ENCODE results near the gene KRTAP10-7. TPM values are rescaled to one million over a fixed set of nuclear protein-coding genes. Genes with fewer than 3 reads are reported as not detected.

The KRTAP10-7 gene
- total RNA-seq, 1 donor from 2014 or later = not detected

DNA sequence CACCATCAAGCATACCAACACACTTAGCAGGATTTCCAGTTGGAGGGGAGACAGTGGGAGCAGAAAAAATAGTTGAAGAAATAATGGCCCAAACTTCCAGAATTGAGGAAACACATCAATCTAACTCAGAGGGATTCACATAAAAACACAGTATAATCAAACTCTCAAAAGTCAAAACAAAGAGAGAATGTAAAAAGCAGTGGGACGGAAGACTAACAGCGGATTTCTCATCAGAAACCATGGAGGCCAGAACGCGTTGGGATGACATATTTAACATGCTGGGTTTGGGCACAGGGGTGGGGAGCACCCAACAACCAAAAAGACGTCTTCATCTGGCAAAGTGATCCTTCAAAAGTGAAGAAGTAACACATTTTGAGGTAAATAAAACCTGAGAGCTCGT is 19.5 kb downstream of the KRTAP10-7 start:
- no peak overlapping the region for H3K27ac Mint-ChIP-seq (ENCODE audit: unreplicated experiment)
- Histone ChIP-seq H3K9me3 (ENCODE audit: insufficient read depth, low read depth, low read length) (peaks cover 4% of the 10 kb centered on the region), H3K27me3 (ENCODE audit: insufficient read depth, low read length) (no peaks in the 10 kb centered on the region), H4K20me1 (ENCODE audit: insufficient read depth, low read length) (no peaks in the 10 kb centered on the region), H3K4me1 (ENCODE audit: insufficient read depth, low read length) (no peaks in the 10 kb centered on the region), H3K27ac (ENCODE audit: low read depth, low read length) (no peak overlapping the region), H3K4me3 (ENCODE audit: insufficient read depth, low read depth, low read length) (no peak overlapping the region), H3K4me2 (ENCODE audit: low read length) (no peak overlapping the region), H3K79me2 (ENCODE audit: insufficient read depth, low read length) (no peaks in the 10 kb centered on the region), H3K9ac (ENCODE audit: low read length) (no peak overlapping the region), H2AFZ (ENCODE audit: low read depth, low read length) (no peak overlapping the region), H3K36me3 (ENCODE audit: insufficient read depth, low read length) (no peaks in the 10 kb centered on the region)
- peaks cover 10% of the 10 kb centered on the region for H3K27me3 Mint-ChIP-seq (ENCODE audit: low read depth, unreplicated experiment)
- no peaks in the 10 kb centered on the region for H3K36me3 Mint-ChIP-seq (ENCODE audit: low read depth, unreplicated experiment)
- H3K4me1 Mint-ChIP-seq (ENCODE audit: low read depth, unreplicated experiment) = no peaks in the 10 kb centered on the region
- FAIRE-seq = no peak
- DNase-seq (ENCODE audit: low read depth) = no peak
- TF ChIP-seq, protein P1, sequence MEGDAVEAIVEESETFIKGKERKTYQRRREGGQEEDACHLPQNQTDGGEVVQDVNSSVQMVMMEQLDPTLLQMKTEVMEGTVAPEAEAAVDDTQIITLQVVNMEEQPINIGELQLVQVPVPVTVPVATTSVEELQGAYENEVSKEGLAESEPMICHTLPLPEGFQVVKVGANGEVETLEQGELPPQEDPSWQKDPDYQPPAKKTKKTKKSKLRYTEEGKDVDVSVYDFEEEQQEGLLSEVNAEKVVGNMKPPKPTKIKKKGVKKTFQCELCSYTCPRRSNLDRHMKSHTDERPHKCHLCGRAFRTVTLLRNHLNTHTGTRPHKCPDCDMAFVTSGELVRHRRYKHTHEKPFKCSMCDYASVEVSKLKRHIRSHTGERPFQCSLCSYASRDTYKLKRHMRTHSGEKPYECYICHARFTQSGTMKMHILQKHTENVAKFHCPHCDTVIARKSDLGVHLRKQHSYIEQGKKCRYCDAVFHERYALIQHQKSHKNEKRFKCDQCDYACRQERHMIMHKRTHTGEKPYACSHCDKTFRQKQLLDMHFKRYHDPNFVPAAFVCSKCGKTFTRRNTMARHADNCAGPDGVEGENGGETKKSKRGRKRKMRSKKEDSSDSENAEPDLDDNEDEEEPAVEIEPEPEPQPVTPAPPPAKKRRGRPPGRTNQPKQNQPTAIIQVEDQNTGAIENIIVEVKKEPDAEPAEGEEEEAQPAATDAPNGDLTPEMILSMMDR (IDR thresholded peaks at IDR 0.05; ENCODE audit: insufficient read depth, low read depth, low read length) = no peak
- no peak for TF ChIP-seq EZH2 (IDR thresholded peaks at IDR 0.05; ENCODE audit: insufficient read depth, low read length)
- H3K9me3 Mint-ChIP-seq (ENCODE audit: unreplicated experiment) = peaks cover 41% of the 10 kb centered on the region
- H3K4me3 Mint-ChIP-seq (ENCODE audit: unreplicated experiment) = no peak overlapping the region

DNA sequence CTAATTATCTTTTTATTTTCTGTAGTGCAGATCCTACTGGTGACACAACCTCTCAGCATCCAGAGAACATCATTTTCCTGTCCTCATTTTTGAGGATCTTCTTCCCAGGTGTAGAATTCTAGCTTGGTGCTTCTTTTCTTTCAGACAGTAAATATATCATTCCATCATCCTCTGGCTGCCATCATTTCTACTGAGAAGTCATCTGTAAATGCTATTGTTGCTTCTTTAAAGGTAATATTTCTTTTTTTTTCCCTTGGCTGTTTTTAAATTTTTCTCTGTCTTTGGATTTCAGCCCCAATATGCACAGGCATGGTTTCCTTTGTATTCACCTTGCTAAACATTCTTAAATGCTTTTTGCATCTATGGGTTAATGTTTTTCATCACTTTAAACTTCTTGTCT is 23.2 kb downstream of the KRTAP10-7 start:
- Mint-ChIP-seq H3K27ac (ENCODE audit: unreplicated experiment) (no peak overlapping the region), H3K9me3 (ENCODE audit: unreplicated experiment) (peaks cover 40% of the 10 kb centered on the region), H3K4me1 (ENCODE audit: low read depth, unreplicated experiment) (no peaks in the 10 kb centered on the region), H3K4me3 (ENCODE audit: unreplicated experiment) (no peak overlapping the region), H3K36me3 (ENCODE audit: low read depth, unreplicated experiment) (no peaks in the 10 kb centered on the region), H3K27me3 (ENCODE audit: low read depth, unreplicated experiment) (peaks cover 4% of the 10 kb centered on the region)
- Histone ChIP-seq H3K79me2 (ENCODE audit: insufficient read depth, low read length) (no peaks in the 10 kb centered on the region), H3K27ac (ENCODE audit: low read depth, low read length) (no peak overlapping the region), H3K9me3 (ENCODE audit: insufficient read depth, low read depth, low read length) (peaks cover 4% of the 10 kb centered on the region), H3K4me3 (ENCODE audit: insufficient read depth, low read depth, low read length) (no peak overlapping the region), H3K36me3 (ENCODE audit: insufficient read depth, low read length) (no peaks in the 10 kb centered on the region), H4K20me1 (ENCODE audit: insufficient read depth, low read length) (no peaks in the 10 kb centered on the region), H2AFZ (ENCODE audit: low read depth, low read length) (no peak overlapping the region), H3K4me2 (ENCODE audit: low read length) (no peak overlapping the region), H3K4me1 (ENCODE audit: insufficient read depth, low read length) (no peaks in the 10 kb centered on the region), H3K27me3 (ENCODE audit: insufficient read depth, low read length) (no peaks in the 10 kb centered on the region), H3K9ac (ENCODE audit: low read length) (no peak overlapping the region)
- no peak for TF ChIP-seq EZH2 (IDR thresholded peaks at IDR 0.05; ENCODE audit: insufficient read depth, low read length)
- TF ChIP-seq, protein P1 (IDR thresholded peaks at IDR 0.05; ENCODE audit: insufficient read depth, low read depth, low read length) = no peak
- FAIRE-seq (no peak), DNase-seq (ENCODE audit: low read depth) (no peak)

DNA sequence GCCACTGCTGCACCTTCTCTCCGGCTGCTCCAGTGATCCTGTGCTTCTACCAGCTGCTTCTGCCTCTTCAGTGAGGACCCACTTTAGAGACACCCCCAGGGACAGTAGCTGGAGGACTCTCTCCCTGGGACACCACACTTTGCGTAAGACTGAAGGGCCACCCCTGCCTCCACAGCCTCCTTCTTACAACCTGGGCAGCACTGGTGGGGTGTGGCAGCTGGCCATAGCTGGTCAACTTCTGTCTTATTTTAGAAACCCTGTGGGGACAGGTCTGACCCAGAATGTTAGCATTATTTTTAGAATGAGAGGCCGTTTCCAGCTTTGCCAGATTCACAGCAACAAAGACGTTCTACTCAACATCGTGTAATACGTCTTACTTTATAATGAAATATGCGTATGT is 25.4 kb downstream of the KRTAP10-7 start:
- no peak overlapping the region for H3K27ac Mint-ChIP-seq (ENCODE audit: unreplicated experiment)

More for the DNA sequence above, 25.4 kb downstream of the KRTAP10-7 start:
- Histone ChIP-seq H3K27ac (ENCODE audit: low read depth, low read length) (no peak overlapping the region), H3K4me1 (ENCODE audit: insufficient read depth, low read length) (no peaks in the 10 kb centered on the region), H3K9me3 (ENCODE audit: insufficient read depth, low read depth, low read length) (peaks cover 8% of the 10 kb centered on the region), H3K27me3 (ENCODE audit: insufficient read depth, low read length) (no peaks in the 10 kb centered on the region), H4K20me1 (ENCODE audit: insufficient read depth, low read length) (no peaks in the 10 kb centered on the region), H3K4me2 (ENCODE audit: low read length) (no peak overlapping the region), H2AFZ (ENCODE audit: low read depth, low read length) (no peak overlapping the region), H3K36me3 (ENCODE audit: insufficient read depth, low read length) (no peaks in the 10 kb centered on the region), H3K9ac (ENCODE audit: low read length) (no peak overlapping the region), H3K79me2 (ENCODE audit: insufficient read depth, low read length) (no peaks in the 10 kb centered on the region), H3K4me3 (ENCODE audit: insufficient read depth, low read depth, low read length) (no peak overlapping the region)
- no peaks in the 10 kb centered on the region for H3K36me3 Mint-ChIP-seq (ENCODE audit: low read depth, unreplicated experiment)
- H3K27me3 Mint-ChIP-seq (ENCODE audit: low read depth, unreplicated experiment) = peaks cover 4% of the 10 kb centered on the region
- no peaks in the 10 kb centered on the region for H3K4me1 Mint-ChIP-seq (ENCODE audit: low read depth, unreplicated experiment)
- TF ChIP-seq, protein P1 (IDR thresholded peaks at IDR 0.05; ENCODE audit: insufficient read depth, low read depth, low read length) = no peak
- no peak for TF ChIP-seq EZH2 (IDR thresholded peaks at IDR 0.05; ENCODE audit: insufficient read depth, low read length)
- DNase-seq (ENCODE audit: low read depth) (no peak), FAIRE-seq (no peak)
- peaks cover 30% of the 10 kb centered on the region for H3K9me3 Mint-ChIP-seq (ENCODE audit: unreplicated experiment)
- no peak overlapping the region for H3K4me3 Mint-ChIP-seq (ENCODE audit: unreplicated experiment)

Data from astrocyte (in vitro differentiated cells and primary cell).